Mucosa of descending colon (tissue), 3 donors: ENCODE data around the gene THBS1. TPM values are rescaled to one million over a fixed set of nuclear protein-coding genes. Genes with fewer than 3 reads are reported as not detected.

Source experiments
- ATAC-seq: fragments of 200-7000 bp; cut with Tn5 transposase; one replicate; pipeline ENCODE4 v1.9.1; 2020; ENCODE audit warnings: mild to moderate bottlenecking, moderate library complexity
- DNase-seq, 3 donors: peaks; one replicate each; pipeline ENCODE4 v3.0.0-alpha.2; 2020
- H3K36me3 ChIP-seq: fragments of 200-600 bp; one replicate; pipeline ENCODE4 v1.8.0; 2021; ENCODE audit warnings: low read depth, mild to moderate bottlenecking
- H3K4me1 ChIP-seq: fragments of 200-600 bp; one replicate; pipeline ENCODE4 v1.8.0; 2021; ENCODE audit warnings: low read depth, mild to moderate bottlenecking
- H3K4me3 ChIP-seq: fragments of 200-600 bp; one replicate; pipeline ENCODE4 v1.8.0; 2021; ENCODE audit warnings: mild to moderate bottlenecking
- H3K9me3 ChIP-seq: fragments of 200-600 bp; one replicate; pipeline ENCODE4 v1.8.0; 2021; ENCODE audit warnings: mild to moderate bottlenecking
- intact Hi-C, 2 donors: fragments of 100-400 bp; cut with DNase I in 1 of 2; cut with micrococcal nuclease in 1 of 2; formaldehyde crosslinking; loops; one replicate each; pipeline versions ENCODE4 v1.11.0 to v1.11.1; 2022; cut with DNase I, micrococcal nuclease
- total RNA-seq, 3 donors: library from RNA; stranded (reverse); fragmentation: NEBNext Ultra II Directional in 2 of 3; extraction: Animal tissue kit (Norgen Biotek cat#: 25700) in 2 of 3; gene quantifications; one replicate each; pipeline versions ENCODE4 v1.2.1 to v1.2.4, GENCODE V29; 2021 to 2023
- TF ChIP-seq, protein P1 (sequence below): fragments of 200-600 bp; IDR thresholded peaks from one replicate; pipeline ENCODE4 v1.8.0; 2022; ENCODE audit warnings: antibody characterized with exemption, mild to moderate bottlenecking
- donor health status: DM: no; HTN: no; CAD: no; lungs with moderate emphysema.
- donor health status: DM: no; HTN: no; CAD: no.
- donor health status: DM: no; HTN: yes; CAD: no.

THBS1 gene
- total RNA-seq, 3 donors from 2014 or later: 209 to 356 (median 288) TPM

DNA sequence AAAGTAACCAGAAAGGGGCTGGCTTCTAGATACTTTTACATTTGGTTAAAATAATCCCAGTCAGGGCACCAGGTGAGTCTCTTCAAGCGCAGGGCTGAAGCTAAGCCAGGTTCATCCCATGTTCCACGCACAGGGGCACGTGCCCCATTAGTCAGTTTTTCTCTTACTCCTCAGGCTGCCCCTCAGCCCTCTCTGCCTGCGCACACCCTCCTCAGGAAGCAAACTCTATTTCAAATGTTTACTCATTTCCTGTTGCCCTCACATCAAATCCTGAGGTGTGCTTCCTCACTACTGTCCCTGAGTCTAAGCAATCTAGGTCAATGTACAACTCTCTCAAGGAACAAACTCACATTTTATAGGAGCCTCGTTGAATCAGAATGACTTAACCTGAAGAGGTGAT is 48.5 kb downstream of the THBS1 start:
- no peak overlapping the region for H3K4me3 ChIP-seq
- H3K4me1 ChIP-seq: peaks cover 46% of the 10 kb centered on the region
- H3K36me3 ChIP-seq: no peaks in the 10 kb centered on the region
- peak; percentile 68 to 74 (median 71) for DNase-seq
- intact Hi-C loops: no loop called here
- peak; percentile 87 for ATAC-seq
- TF ChIP-seq, protein P1, sequence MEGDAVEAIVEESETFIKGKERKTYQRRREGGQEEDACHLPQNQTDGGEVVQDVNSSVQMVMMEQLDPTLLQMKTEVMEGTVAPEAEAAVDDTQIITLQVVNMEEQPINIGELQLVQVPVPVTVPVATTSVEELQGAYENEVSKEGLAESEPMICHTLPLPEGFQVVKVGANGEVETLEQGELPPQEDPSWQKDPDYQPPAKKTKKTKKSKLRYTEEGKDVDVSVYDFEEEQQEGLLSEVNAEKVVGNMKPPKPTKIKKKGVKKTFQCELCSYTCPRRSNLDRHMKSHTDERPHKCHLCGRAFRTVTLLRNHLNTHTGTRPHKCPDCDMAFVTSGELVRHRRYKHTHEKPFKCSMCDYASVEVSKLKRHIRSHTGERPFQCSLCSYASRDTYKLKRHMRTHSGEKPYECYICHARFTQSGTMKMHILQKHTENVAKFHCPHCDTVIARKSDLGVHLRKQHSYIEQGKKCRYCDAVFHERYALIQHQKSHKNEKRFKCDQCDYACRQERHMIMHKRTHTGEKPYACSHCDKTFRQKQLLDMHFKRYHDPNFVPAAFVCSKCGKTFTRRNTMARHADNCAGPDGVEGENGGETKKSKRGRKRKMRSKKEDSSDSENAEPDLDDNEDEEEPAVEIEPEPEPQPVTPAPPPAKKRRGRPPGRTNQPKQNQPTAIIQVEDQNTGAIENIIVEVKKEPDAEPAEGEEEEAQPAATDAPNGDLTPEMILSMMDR: no peak
- H3K9me3 ChIP-seq: no peaks in the 10 kb centered on the region

DNA sequence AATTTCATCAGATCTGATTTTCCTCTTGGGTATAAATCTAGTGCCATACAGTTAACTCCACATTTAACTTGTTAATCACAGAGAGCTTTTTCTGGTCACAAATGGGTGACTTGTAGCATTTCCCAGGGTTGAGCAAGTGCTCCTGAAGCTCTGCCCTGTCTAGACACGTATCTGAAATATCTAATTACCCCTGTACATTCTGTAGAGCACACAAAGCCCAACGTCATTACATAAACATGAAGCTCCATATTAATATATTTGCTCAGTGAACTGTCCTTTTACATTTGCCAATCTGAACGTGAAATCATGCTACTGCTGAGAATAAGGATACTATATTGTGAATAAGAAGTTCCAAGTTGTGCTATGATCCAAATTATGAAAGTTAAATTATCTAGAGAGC is 49.0 kb downstream of the THBS1 start:
- Histone ChIP-seq H3K36me3 (no peaks in the 10 kb centered on the region), H3K4me1 (peaks cover 42% of the 10 kb centered on the region), H3K4me3 (no peak overlapping the region), H3K9me3 (no peaks in the 10 kb centered on the region)
- peak; percentile 26 for ATAC-seq
- no peak for DNase-seq
- intact Hi-C loops: no loop called here
- TF ChIP-seq, protein P1: no peak

DNA sequence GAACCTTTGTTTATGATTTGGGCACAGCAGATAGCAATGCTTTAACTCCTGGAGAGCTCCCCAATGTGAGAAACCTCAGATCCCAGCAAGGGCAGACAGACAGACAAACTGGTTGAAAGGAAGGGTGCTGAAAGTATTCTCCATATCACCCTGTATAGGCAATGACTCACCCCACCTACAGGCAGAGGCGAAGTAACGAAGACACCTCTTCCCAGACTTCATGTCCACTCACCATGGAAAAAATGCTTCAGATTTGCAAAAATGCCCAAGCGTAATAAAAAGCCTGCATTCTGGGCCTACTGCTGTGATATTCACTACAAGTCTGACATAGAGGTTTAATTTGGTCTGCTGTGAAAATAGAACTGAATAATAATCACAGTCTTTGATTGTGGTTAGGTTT is 50.5 kb downstream of the THBS1 start:
- Histone ChIP-seq H3K4me3 (no peak overlapping the region), H3K36me3 (no peaks in the 10 kb centered on the region), H3K9me3 (no peaks in the 10 kb centered on the region), H3K4me1 (peaks cover 29% of the 10 kb centered on the region)
- DNase-seq (no peak), ATAC-seq (no peak)
- intact Hi-C loops: no loop called here
- TF ChIP-seq, protein P1: no peak

DNA sequence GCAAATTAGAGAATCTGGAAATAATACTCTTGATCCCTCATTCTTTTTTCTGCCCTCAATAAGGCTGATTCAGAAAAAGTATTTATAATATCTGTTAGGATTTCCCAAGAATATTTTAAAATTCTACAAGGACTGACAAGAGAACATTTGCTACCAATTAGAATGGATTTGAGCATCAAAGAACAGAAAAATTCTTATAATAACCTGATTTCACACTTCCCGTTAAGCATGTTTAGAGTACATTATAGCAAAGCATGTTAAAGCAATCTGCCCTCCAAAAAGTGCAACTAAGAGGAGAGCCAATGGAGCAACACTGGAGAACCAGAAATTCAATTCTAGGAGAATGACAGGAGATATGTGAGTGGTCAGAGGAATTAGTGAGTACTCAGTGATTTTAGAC is 57.2 kb downstream of the THBS1 start:
- Histone ChIP-seq H3K4me1 (peaks cover 28% of the 10 kb centered on the region), H3K4me3 (no peak overlapping the region), H3K9me3 (no peaks in the 10 kb centered on the region), H3K36me3 (no peaks in the 10 kb centered on the region)
- intact Hi-C loops: no loop called here
- DNase-seq (no peak), ATAC-seq (no peak)
- TF ChIP-seq, protein P1: no peak

DNA sequence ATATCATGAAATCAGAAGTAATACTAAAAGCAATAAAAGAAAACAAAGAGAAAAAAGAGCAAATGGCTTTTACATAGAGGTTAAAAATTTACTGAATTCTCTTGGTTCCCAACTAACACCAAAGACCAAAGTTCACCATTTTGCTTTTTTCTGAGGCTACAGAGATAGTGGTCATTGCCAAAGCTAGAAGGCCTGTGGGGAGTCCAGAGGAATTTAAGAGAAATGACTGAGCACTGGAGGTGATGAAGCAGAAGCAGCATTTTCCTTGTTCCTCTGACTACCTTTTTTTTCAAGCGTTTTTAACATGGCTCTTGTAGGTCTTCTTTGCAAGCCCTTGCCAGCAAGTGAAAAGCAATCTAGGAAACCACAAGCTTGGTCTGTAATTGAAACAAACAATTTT is 58.2 kb downstream of the THBS1 start:
- DNase-seq (no peak), ATAC-seq (no peak)
- no peaks in the 10 kb centered on the region for H3K9me3 ChIP-seq
- H3K4me3 ChIP-seq: no peak overlapping the region
- intact Hi-C loops: no loop called here
- H3K4me1 ChIP-seq: peaks cover 34% of the 10 kb centered on the region
- H3K36me3 ChIP-seq: no peaks in the 10 kb centered on the region
- TF ChIP-seq, protein P1: no peak

DNA sequence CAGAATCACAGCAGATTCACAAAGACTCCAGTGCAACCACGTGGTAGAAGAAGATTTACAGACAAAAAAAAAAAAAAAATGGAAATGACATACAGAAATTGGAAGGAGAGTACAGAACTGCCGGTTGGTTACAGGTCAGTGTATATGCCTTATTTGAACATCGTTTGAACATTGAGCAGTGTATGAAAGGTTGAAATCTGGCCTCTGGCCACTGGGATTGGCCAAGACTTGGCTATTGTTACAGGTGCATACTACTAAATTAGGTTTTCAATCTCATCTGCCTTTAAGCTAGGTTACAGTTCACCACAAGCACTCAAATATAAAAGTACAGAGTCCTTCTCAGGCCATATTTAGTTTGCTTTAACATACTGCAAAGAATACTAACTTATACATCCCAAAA is 59.8 kb downstream of the THBS1 start:
- Histone ChIP-seq H3K4me3 (no peak overlapping the region), H3K36me3 (no peaks in the 10 kb centered on the region), H3K4me1 (peaks cover 42% of the 10 kb centered on the region), H3K9me3 (no peaks in the 10 kb centered on the region)
- ATAC-seq (peak; percentile 77), DNase-seq (peak in 2 of 3 donors; percentile 46 to 80)
- TF ChIP-seq, protein P1: peak; percentile 3
- intact Hi-C loops: no loop called here
